ENCODE results near the gene GRHL3.
"Not testable (repeated sequence)": the region's sequence is repeated elsewhere in the genome, so short reads cannot be mapped to it uniquely, and the experiment has no call there.

GRHL3 gene

GRCh38 chr1:24319312-24319863 lies at the start of gene GRHL3:
Gene GRHL3, plus strand, starts transcription at chr1:24319357. Its CDS starts 195 bp downstream, at chr1:24319552.
- no peak for DNase-seq (ENCODE audit: low read depth in 2 of 2)

GRCh38 chr1:24274203-24275103 lies 44.7 kb upstream of the GRHL3 start:
- DNase-seq (ENCODE audit: low read depth in 2 of 2): not testable (repeated sequence)

- DNase-seq (ENCODE audit: low read depth in 2 of 2): no peak
These were observed 44.1 kb upstream of the GRHL3 start for GRCh38 chr1:24275104-24275410.

- no peak for DNase-seq (ENCODE audit: low read depth in 2 of 2)
These were observed 43.6 kb upstream of the GRHL3 start for GRCh38 chr1:24275510-24275909.

- no peak for DNase-seq (ENCODE audit: low read depth in 2 of 2)
These were observed 42.4 kb upstream of the GRHL3 start for GRCh38 chr1:24276791-24277190.

- peak in 1 of 2 donors; percentile 3 for DNase-seq (ENCODE audit: low read depth in 2 of 2)
These were observed 41.6 kb upstream of the GRHL3 start for GRCh38 chr1:24277420-24278169.

GRCh38 chr1:24278726-24279125 lies 40.4 kb upstream of the GRHL3 start:
- DNase-seq (ENCODE audit: low read depth in 2 of 2): no peak

GRCh38 chr1:24279590-24280232 lies 39.4 kb upstream of the GRHL3 start:
- DNase-seq (ENCODE audit: low read depth in 2 of 2): no peak

GRCh38 chr1:24281591-24281990 lies 37.6 kb upstream of the GRHL3 start:
- no peak for DNase-seq (ENCODE audit: low read depth in 2 of 2)

- DNase-seq (ENCODE audit: low read depth in 2 of 2): no peak
These were observed 36.7 kb upstream of the GRHL3 start for GRCh38 chr1:24282491-24282890.

GRCh38 chr1:24283326-24284155 lies 35.6 kb upstream of the GRHL3 start:
- no peak for DNase-seq (ENCODE audit: low read depth in 2 of 2)

GRCh38 chr1:24284156-24284471 lies 35.0 kb upstream of the GRHL3 start:
- DNase-seq (ENCODE audit: low read depth in 2 of 2): no peak

GRCh38 chr1:24285231-24285630 lies 33.9 kb upstream of the GRHL3 start:
- DNase-seq (ENCODE audit: low read depth in 2 of 2): no peak

GRCh38 chr1:24286246-24287010 lies 32.7 kb upstream of the GRHL3 start:
- DNase-seq (ENCODE audit: low read depth in 2 of 2): no peak

GRCh38 chr1:24287779-24288178 lies 31.4 kb upstream of the GRHL3 start:
- DNase-seq (ENCODE audit: low read depth in 2 of 2): not testable (repeated sequence)

GRCh38 chr1:24288479-24288878 lies 30.7 kb upstream of the GRHL3 start:
- no peak for DNase-seq (ENCODE audit: low read depth in 2 of 2)

GRCh38 chr1:24289937-24290595 lies 29.1 kb upstream of the GRHL3 start:
- DNase-seq (ENCODE audit: low read depth in 2 of 2): no peak

GRCh38 chr1:24290933-24291487 lies 28.1 kb upstream of the GRHL3 start:
- no peak for DNase-seq (ENCODE audit: low read depth in 2 of 2)

GRCh38 chr1:24292103-24292502 lies 27.1 kb upstream of the GRHL3 start:
- DNase-seq (ENCODE audit: low read depth in 2 of 2): no peak

GRCh38 chr1:24292887-24293286 lies 26.3 kb upstream of the GRHL3 start:
- no peak for DNase-seq (ENCODE audit: low read depth in 2 of 2)

Measured in activated CD4-positive, alpha-beta T cell treated with anti-CD3 and anti-CD28 coated beads for 24 hours (primary cell).